Activated naive CD4-positive, alpha-beta T cell treated with anti-CD3 and anti-CD28 coated beads, Interleukin-2, amount 50 U/mL, for 24 hours (primary cell): ENCODE results near the gene GALNT9.

Experiments
- H3K27ac Mint-ChIP-seq: one replicate; pipeline ENCODE4 v1.8.0; 2021; ENCODE audit warnings: mild to moderate bottlenecking, mixed read lengths
- H3K27me3 Mint-ChIP-seq: one replicate; pipeline ENCODE4 v1.8.0; 2021; ENCODE audit warnings: mixed read lengths
- H3K36me3 Mint-ChIP-seq: one replicate; pipeline ENCODE4 v1.8.0; 2021; ENCODE audit warnings: mixed read lengths
- H3K4me1 Mint-ChIP-seq: one replicate; pipeline ENCODE4 v1.8.0; 2021; ENCODE audit warnings: mixed read lengths
- H3K4me3 Mint-ChIP-seq: one replicate; pipeline ENCODE4 v1.8.0; 2021; ENCODE audit warnings: mild to moderate bottlenecking, mixed read lengths
- H3K9me3 Mint-ChIP-seq: one replicate; pipeline ENCODE4 v1.8.0; 2021; ENCODE audit warnings: mixed read lengths

GALNT9 gene

GRCh38 chr12:132327336-132328171, 1.8 kb downstream of the GALNT9 start:
- H3K9me3 Mint-ChIP-seq: no peaks in the 10 kb centered on the region
- H3K27me3 Mint-ChIP-seq: peaks cover 17% of the 10 kb centered on the region
- H3K4me1 Mint-ChIP-seq: peaks cover 22% of the 10 kb centered on the region
- peak overlapping the region; percentile 71 for H3K4me3 Mint-ChIP-seq
- no peak overlapping the region for H3K27ac Mint-ChIP-seq
- peaks cover 2% of the 10 kb centered on the region for H3K36me3 Mint-ChIP-seq

DNA sequence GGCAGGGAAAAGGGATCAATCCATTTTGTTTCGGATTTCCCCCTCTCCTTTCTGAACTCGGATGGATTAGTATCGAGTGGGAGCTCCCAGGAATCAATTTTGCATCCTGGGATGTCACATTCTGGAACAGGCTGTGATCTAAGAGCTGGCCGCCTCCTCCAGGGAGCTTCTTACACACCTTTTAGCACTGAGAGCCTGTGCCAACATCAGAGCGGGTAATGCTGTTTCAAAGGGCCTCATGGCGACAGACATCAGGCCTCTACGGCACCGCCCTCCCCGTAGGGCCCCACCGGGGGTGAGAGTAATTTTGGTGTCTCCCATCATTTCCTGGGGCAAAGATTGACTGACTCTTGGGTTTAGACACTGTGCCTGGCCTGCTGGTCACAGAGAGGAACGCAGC, 2.7 kb downstream of the GALNT9 start:
- Mint-ChIP-seq H3K27me3 (peaks cover 13% of the 10 kb centered on the region), H3K27ac (peak overlapping the region; percentile 84), H3K4me3 (peak overlapping the region; percentile 23), H3K4me1 (peaks cover 22% of the 10 kb centered on the region), H3K9me3 (no peaks in the 10 kb centered on the region), H3K36me3 (peaks cover 2% of the 10 kb centered on the region)

DNA sequence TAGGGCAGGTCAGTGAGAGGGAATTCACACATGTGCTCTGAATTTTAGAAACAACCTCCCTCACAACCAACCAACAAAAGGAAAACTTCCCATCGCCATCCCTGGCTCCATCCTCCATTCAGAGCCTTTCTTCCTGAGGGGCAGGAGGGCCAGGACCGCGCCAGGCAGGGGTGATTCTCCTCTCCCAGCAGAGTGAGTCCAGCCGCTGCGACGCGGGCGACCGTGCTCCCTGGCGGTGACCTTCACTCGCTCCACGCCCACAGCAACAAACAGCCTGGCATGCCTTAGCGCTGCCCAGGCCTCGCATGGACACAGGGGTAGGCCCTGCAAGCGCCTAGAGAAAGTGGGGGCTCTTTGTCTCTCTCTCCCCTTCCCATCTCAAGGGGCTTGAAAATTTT, 3.7 kb downstream of the GALNT9 start:
- Mint-ChIP-seq H3K36me3 (peaks cover 2% of the 10 kb centered on the region), H3K4me1 (peaks cover 22% of the 10 kb centered on the region), H3K27me3 (peaks cover 11% of the 10 kb centered on the region), H3K4me3 (no peak overlapping the region), H3K9me3 (no peaks in the 10 kb centered on the region), H3K27ac (no peak overlapping the region)

DNA sequence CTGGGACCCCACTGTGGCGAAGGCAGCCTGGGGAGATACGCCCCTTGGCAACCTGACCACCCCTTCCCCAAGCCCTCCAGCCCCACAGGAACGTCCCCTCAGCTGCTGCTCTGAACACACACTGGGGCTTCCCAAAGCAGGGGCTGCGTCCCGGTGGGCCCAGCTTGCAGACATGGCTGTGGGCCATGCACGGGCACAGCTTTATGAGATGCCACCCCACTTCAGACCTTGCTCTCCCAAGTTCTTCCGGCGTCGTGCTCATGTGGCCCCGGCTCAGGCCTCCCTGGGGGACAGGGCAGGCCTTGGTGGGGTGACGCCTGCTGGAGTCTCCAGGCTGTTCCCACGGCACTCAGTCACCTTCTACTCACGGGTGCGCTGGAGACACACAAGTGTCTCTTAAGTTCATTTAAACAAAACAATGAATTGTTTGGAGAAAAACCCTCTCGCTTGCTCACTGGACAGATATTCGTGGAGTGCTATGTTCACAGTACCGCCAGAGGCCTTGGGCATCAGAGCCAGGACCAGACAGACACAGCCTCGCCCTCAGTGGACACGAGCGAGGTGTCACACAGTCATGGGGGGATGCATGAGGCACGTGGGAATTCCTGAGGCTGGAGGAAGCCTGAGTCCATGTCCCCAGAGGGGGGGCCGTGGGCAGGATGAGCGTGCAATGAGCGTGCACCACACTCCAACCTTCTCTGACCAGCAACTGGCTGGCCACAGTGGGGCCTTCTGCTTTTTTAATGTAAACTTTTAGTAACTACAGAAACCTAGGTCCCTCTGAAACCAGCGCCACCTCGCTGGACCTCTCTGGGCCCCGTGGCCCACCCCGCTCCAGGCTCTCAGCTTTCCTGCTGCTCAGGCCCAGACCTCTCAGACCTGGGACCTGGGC, 4.3 kb downstream of the GALNT9 start:
- Mint-ChIP-seq H3K36me3 (peaks cover 2% of the 10 kb centered on the region), H3K4me3 (no peak overlapping the region), H3K27ac (no peak overlapping the region), H3K4me1 (peaks cover 22% of the 10 kb centered on the region), H3K27me3 (peaks cover 10% of the 10 kb centered on the region), H3K9me3 (no peaks in the 10 kb centered on the region)

DNA sequence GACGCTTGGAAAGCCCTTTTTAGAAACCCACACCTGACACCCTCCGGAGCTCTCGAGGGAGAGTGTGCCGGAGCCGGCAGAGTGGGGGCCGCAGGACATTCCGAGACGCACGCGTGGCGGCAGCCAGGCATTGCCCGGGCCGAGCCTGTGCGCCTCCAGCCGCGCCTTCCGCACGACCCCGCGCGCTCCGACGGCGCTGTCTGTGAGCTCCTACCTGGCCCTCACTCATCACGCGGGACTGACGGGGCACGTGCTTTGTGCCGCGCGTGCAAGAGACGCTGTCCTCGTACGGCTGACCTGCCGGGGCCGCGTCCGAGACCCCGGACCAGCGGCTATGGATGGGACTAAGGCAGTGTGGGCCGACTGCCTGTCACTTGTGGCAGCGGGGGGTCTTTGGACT, 5.2 kb downstream of the GALNT9 start:
- H3K9me3 Mint-ChIP-seq: no peaks in the 10 kb centered on the region
- no peak overlapping the region for H3K27ac Mint-ChIP-seq
- H3K4me1 Mint-ChIP-seq: peaks cover 22% of the 10 kb centered on the region
- no peak overlapping the region for H3K4me3 Mint-ChIP-seq
- H3K27me3 Mint-ChIP-seq: peaks cover 10% of the 10 kb centered on the region
- peaks cover 2% of the 10 kb centered on the region for H3K36me3 Mint-ChIP-seq

DNA sequence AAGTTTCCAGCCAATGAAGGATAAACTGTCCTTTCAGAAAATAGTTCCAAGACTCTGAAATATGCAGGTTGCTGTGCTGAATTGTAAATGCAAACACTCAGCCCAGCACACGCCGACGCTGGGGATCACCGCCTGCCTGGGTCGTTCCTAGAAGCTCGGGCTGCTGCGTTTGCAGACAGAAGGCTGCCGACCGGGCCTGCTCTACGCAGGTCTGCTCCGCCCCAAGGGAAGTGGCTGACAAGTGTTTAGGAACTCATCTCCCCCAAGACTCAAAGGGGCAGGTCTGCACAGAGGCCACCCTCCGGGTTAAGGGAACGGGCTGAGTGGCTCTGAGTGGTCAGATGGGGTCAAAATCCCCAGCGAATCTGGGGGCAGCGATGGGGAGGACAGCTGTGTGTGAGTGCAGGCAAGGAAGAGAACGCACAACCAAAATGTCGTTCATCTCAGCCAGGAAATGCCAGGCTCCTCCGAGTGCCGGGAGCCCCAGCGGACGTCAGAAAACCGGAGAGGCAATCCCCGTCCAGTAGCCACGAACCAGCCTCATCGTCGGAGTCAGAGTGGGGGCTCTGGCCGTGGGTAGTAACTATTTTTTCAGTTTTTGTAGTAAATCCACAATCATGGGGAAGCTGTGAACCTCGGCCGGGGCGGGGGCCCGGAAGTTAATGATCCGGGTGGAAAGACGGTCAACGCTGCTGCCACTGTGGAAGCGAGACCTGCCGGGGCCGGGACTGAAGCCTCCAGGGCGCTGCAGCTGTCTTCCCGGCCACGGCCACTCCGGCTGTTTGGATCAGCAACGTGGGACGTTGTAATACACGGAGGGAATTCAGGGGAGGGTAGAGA, 6.0 kb downstream of the GALNT9 start:
- Mint-ChIP-seq H3K9me3 (no peaks in the 10 kb centered on the region), H3K4me3 (peak overlapping the region; percentile 59), H3K27ac (peak overlapping the region; percentile 90), H3K4me1 (peaks cover 22% of the 10 kb centered on the region), H3K36me3 (peaks cover 2% of the 10 kb centered on the region), H3K27me3 (peaks cover 10% of the 10 kb centered on the region)

- Mint-ChIP-seq H3K4me3 (no peak overlapping the region), H3K4me1 (peaks cover 19% of the 10 kb centered on the region), H3K36me3 (peaks cover 2% of the 10 kb centered on the region), H3K27ac (no peak overlapping the region), H3K9me3 (no peaks in the 10 kb centered on the region), H3K27me3 (peaks cover 10% of the 10 kb centered on the region)
These were observed 6.9 kb downstream of the GALNT9 start for GRCh38 chr12:132322206-132323132.

DNA sequence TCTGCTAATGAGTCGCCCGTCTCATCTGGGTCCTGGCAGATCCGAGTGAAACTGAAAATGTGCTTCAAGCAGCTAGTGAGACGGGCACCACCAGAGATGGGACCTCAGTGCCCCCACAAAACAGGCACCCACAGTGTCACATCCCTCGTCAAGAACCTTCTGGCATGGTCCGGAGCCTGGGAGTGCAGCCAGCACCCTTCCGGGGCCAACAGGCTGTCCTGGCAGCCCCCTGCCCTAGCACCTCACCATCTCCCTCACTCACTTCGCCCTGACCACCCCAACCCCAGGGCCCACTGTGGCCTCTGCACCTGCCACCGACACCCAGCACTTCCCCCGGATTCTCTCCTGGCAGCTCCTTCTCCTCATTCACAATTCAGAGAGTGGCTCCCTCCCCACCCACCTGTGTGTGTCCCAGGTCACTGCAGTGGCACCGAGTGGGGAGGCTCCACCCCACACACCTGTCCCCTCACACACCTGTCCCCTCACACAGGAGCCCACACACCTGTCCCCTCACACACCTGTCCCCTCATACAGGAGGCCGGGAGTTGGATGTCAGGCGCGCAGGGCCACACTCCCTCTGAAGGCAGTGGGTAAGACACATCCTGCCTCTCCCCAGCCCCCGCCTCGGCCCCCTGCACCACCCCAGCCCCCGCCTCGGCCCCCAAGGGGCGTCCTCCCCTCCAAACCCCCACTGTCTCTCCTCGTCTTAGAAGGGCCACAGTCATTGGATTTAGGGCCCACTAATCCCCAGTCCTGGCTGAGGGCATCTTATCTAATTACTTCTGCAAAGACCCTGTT, 7.9 kb downstream of the GALNT9 start:
- no peak overlapping the region for H3K4me3 Mint-ChIP-seq
- peaks cover 11% of the 10 kb centered on the region for H3K4me1 Mint-ChIP-seq
- peaks cover 8% of the 10 kb centered on the region for H3K27me3 Mint-ChIP-seq
- H3K36me3 Mint-ChIP-seq: peaks cover 2% of the 10 kb centered on the region
- H3K9me3 Mint-ChIP-seq: no peaks in the 10 kb centered on the region
- no peak overlapping the region for H3K27ac Mint-ChIP-seq

DNA sequence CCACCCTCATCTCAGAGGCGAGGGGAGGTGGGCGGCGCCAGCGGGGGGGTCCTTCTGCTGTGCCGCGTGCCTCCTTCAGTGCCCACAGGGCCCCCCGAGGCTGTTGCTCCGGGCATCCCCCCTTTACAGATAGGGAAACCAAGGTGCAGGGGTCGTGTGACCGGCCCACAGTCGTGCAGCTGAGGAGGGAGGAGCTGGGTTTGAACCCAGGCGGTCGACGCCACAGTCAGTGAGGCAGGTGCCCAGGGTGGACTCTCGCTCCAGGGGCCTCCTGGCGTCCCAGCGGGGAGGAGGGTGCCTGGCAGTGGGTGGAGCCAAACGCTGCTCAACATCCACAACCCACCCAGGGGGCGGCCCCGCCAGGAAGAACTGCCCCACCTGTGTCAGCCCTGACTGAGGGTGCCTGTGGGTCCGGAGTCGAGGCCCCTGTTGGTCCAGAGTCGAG, 8.6 kb downstream of the GALNT9 start:
- Mint-ChIP-seq H3K27me3 (peaks cover 8% of the 10 kb centered on the region), H3K36me3 (peaks cover 2% of the 10 kb centered on the region), H3K27ac (no peak overlapping the region), H3K4me1 (peaks cover 11% of the 10 kb centered on the region), H3K9me3 (no peaks in the 10 kb centered on the region), H3K4me3 (no peak overlapping the region)

DNA sequence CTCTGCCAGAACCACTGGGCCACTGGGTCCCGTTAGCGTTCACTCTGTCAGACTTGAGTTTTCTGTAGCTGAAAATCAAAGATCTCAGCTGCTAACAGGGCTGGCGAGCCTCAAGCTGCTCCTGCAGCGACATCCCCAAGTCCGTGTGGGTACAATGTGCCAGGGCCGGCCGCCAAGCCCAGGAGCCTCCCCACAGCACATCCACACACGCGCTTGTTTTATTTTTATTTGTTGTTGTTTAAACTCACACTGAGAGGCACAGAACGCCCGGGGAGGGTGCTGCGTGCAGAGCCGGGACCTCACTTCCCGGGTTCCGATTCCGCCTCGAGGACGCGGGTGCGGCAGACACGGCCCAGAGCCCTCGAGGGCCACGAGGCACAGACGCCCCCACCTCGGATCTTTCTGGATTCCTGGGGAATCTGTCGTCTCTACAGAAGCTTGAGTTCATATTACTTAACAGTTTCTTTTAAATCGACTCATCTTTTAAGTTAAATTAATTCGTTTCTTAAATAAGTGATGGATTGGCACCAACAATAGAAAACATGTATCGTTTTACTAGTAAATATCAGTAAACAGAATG, 9.3 kb downstream of the GALNT9 start:
- Mint-ChIP-seq H3K27me3 (peaks cover 7% of the 10 kb centered on the region), H3K9me3 (no peaks in the 10 kb centered on the region), H3K4me3 (no peak overlapping the region), H3K4me1 (peaks cover 11% of the 10 kb centered on the region), H3K36me3 (peaks cover under 1% of the 10 kb centered on the region), H3K27ac (no peak overlapping the region)

DNA sequence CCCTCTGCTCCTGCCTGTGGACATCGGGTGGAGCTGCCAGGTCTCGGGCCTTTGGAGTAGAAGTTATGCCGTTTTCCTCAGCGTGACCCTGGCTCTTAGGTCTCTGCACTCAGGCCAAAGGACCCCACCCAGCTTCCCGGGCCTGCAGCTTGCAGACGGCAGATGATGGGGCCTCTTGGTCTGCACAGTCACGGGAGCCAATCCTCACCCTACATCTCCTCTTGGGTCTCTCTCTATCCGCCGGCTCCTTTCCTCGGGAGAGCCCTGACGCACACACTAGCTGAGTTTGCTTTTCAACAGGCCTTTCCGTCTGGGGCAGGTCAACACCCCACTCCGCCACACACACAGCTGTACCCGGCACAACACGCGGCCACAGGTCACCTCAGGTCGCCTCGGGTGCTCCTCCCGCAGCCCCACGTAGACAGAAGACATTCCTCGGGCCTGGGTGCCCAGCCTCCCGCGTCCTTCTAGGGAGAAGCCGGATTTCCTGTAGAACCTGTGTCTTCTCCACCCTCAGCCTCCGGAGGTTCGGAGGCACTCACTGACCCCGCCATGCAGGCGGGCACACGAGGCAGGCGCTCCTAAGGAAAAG, 9.9 kb downstream of the GALNT9 start:
- Mint-ChIP-seq H3K36me3 (no peaks in the 10 kb centered on the region), H3K27me3 (peaks cover 7% of the 10 kb centered on the region), H3K27ac (no peak overlapping the region), H3K4me1 (peaks cover 11% of the 10 kb centered on the region), H3K9me3 (no peaks in the 10 kb centered on the region), H3K4me3 (no peak overlapping the region)

GRCh38 chr12:132318618-132319033, 10.8 kb downstream of the GALNT9 start:
- Mint-ChIP-seq H3K4me1 (peaks cover 10% of the 10 kb centered on the region), H3K4me3 (no peak overlapping the region), H3K27me3 (peaks cover 7% of the 10 kb centered on the region), H3K9me3 (no peaks in the 10 kb centered on the region), H3K27ac (no peak overlapping the region), H3K36me3 (no peaks in the 10 kb centered on the region)

DNA sequence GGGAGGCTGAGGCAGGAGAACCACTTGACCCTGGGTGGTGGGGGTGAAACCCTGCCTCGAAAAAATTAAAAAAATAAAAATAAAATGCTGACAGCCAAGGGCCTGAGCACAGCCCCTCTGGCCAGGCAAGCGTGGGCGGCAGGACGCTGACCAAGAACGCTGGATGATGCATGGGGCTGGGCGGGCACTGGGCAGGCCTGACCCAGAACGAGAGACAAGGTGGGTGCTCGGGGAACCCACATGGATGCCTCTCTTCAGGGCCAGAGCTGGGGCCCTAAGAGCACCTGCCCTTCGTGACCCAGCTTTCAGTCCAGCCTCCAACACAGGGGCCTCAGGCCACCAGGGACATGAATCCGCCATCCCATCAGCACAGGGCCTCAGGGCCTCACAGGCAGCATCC, 11.3 kb downstream of the GALNT9 start:
- Mint-ChIP-seq H3K27me3 (peaks cover 7% of the 10 kb centered on the region), H3K9me3 (no peaks in the 10 kb centered on the region), H3K4me3 (no peak overlapping the region), H3K27ac (no peak overlapping the region), H3K4me1 (peaks cover 5% of the 10 kb centered on the region), H3K36me3 (no peaks in the 10 kb centered on the region)
